H1 (cell line): ENCODE measurements around the gene ARL8A.

Experiments used
- CTCF ChIP-seq, 3 experiments: IDR thresholded peaks; 1 replicate in 2 of 3; 2 replicates in 1 of 3; pipeline versions ENCODE4 v1.5.1 to v1.6.1; 2011; ENCODE audit warnings: low read length in 3 of 3, mild to moderate bottlenecking in 3 of 3, inconsistent platforms in 2 of 3, low read depth in 1 of 3, moderate library complexity in 1 of 3; ENCODE audit not compliant: insufficient read depth in 1 of 3; ENCODE audit errors: control extremely low read depth in 1 of 3
- EZH2 ChIP-seq: fragments of 200-600 bp; sonication (generic); IDR thresholded peaks from 2 replicates; pipeline ENCODE4 v1.7.1; 2012; ENCODE audit warnings: low read depth, mild to moderate bottlenecking, moderate library complexity, low read length, inconsistent platforms; ENCODE audit not compliant: severe bottlenecking
- JUN ChIP-seq: IDR thresholded peaks from 2 replicates; pipeline ENCODE4 v1.6.1; 2011; ENCODE audit warnings: low read depth, mild to moderate bottlenecking, improper control_type of control experiment, low read length
- POLR2A ChIP-seq, 2 experiments: IDR thresholded peaks; 1 replicate in 1 of 2; 2 replicates in 1 of 2; pipeline ENCODE4 v1.6.1; 2011; ENCODE audit warnings: low read depth in 2 of 2, low read length in 2 of 2, mild to moderate bottlenecking in 2 of 2; ENCODE audit errors: control extremely low read depth in 1 of 2
- POLR2AphosphoS5 ChIP-seq: IDR thresholded peaks from 2 replicates; pipeline ENCODE4 v1.6.1; 2011; ENCODE audit warnings: low read depth, low read length
- RNF2 ChIP-seq: fragments of 200-900, 300-1000 bp; sonication (generic); IDR thresholded peaks from 2 replicates; pipeline ENCODE4 v1.7.1; 2016; ENCODE audit warnings: borderline replicate concordance, low read depth, mild to moderate bottlenecking, antibody characterized with exemption, low read length; ENCODE audit not compliant: poor library complexity, severe bottlenecking; ENCODE audit errors: missing control alignments
- SP1 ChIP-seq: IDR thresholded peaks from 2 replicates; pipeline ENCODE4 v1.6.1; 2011; ENCODE audit warnings: low read depth, low read length
- SRF ChIP-seq: IDR thresholded peaks from 2 replicates; pipeline ENCODE4 v1.6.1; 2011; ENCODE audit warnings: mild to moderate bottlenecking, low read depth, low read length, moderate library complexity
- TEAD4 ChIP-seq: IDR thresholded peaks from 2 replicates; pipeline ENCODE4 v1.6.1; 2012; ENCODE audit warnings: low read depth, low read length, inconsistent platforms, mixed read lengths
- TF ChIP-seq, protein P1 (sequence below): fragments of 300-600 bp; sonication (generic); IDR thresholded peaks from 2 replicates; pipeline ENCODE4 v1.7.1; 2012; ENCODE audit warnings: low read length, moderate library complexity, mild to moderate bottlenecking, inconsistent platforms; ENCODE audit not compliant: insufficient replicate concordance

- TF ChIP-seq CTCF (IDR thresholded peaks at IDR 0.05; ENCODE audit: control extremely low read depth in 1 of 3, insufficient read depth in 1 of 3, low read depth in 1 of 3, low read length in 3 of 3) (no peak), RNF2 (no peak), POLR2A (IDR thresholded peaks at IDR 0.05; ENCODE audit: control extremely low read depth in 1 of 2, low read depth in 2 of 2, low read length in 2 of 2) (no peak), POLR2AphosphoS5 (no peak), SP1 (no peak), EZH2 (no peak), SRF (no peak), TEAD4 (no peak), JUN (no peak)
- TF ChIP-seq, protein P1, sequence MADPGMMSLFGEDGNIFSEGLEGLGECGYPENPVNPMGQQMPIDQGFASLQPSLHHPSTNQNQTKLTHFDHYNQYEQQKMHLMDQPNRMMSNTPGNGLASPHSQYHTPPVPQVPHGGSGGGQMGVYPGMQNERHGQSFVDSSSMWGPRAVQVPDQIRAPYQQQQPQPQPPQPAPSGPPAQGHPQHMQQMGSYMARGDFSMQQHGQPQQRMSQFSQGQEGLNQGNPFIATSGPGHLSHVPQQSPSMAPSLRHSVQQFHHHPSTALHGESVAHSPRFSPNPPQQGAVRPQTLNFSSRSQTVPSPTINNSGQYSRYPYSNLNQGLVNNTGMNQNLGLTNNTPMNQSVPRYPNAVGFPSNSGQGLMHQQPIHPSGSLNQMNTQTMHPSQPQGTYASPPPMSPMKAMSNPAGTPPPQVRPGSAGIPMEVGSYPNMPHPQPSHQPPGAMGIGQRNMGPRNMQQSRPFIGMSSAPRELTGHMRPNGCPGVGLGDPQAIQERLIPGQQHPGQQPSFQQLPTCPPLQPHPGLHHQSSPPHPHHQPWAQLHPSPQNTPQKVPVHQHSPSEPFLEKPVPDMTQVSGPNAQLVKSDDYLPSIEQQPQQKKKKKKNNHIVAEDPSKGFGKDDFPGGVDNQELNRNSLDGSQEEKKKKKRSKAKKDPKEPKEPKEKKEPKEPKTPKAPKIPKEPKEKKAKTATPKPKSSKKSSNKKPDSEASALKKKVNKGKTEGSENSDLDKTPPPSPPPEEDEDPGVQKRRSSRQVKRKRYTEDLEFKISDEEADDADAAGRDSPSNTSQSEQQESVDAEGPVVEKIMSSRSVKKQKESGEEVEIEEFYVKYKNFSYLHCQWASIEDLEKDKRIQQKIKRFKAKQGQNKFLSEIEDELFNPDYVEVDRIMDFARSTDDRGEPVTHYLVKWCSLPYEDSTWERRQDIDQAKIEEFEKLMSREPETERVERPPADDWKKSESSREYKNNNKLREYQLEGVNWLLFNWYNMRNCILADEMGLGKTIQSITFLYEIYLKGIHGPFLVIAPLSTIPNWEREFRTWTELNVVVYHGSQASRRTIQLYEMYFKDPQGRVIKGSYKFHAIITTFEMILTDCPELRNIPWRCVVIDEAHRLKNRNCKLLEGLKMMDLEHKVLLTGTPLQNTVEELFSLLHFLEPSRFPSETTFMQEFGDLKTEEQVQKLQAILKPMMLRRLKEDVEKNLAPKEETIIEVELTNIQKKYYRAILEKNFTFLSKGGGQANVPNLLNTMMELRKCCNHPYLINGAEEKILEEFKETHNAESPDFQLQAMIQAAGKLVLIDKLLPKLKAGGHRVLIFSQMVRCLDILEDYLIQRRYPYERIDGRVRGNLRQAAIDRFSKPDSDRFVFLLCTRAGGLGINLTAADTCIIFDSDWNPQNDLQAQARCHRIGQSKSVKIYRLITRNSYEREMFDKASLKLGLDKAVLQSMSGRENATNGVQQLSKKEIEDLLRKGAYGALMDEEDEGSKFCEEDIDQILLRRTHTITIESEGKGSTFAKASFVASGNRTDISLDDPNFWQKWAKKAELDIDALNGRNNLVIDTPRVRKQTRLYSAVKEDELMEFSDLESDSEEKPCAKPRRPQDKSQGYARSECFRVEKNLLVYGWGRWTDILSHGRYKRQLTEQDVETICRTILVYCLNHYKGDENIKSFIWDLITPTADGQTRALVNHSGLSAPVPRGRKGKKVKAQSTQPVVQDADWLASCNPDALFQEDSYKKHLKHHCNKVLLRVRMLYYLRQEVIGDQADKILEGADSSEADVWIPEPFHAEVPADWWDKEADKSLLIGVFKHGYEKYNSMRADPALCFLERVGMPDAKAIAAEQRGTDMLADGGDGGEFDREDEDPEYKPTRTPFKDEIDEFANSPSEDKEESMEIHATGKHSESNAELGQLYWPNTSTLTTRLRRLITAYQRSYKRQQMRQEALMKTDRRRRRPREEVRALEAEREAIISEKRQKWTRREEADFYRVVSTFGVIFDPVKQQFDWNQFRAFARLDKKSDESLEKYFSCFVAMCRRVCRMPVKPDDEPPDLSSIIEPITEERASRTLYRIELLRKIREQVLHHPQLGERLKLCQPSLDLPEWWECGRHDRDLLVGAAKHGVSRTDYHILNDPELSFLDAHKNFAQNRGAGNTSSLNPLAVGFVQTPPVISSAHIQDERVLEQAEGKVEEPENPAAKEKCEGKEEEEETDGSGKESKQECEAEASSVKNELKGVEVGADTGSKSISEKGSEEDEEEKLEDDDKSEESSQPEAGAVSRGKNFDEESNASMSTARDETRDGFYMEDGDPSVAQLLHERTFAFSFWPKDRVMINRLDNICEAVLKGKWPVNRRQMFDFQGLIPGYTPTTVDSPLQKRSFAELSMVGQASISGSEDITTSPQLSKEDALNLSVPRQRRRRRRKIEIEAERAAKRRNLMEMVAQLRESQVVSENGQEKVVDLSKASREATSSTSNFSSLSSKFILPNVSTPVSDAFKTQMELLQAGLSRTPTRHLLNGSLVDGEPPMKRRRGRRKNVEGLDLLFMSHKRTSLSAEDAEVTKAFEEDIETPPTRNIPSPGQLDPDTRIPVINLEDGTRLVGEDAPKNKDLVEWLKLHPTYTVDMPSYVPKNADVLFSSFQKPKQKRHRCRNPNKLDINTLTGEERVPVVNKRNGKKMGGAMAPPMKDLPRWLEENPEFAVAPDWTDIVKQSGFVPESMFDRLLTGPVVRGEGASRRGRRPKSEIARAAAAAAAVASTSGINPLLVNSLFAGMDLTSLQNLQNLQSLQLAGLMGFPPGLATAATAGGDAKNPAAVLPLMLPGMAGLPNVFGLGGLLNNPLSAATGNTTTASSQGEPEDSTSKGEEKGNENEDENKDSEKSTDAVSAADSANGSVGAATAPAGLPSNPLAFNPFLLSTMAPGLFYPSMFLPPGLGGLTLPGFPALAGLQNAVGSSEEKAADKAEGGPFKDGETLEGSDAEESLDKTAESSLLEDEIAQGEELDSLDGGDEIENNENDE = no peak
These were observed 1.3 kb downstream of the ARL8A start for GRCh38 chr1:202143011-202143767.
